HG03103 (cell line): ENCODE data around the gene ROR2.
"Not testable (repeated sequence)": the region's sequence is repeated elsewhere in the genome, so short reads cannot be mapped to it uniquely, and the experiment has no call there.

Experiments
- ATAC-seq: cut with Tn5 transposase; IDR thresholded peaks from one replicate; pipeline ENCODE4 v1.9.1; 2021; ENCODE audit warnings: low read depth; ENCODE audit not compliant: unreplicated experiment

Gene ROR2

GRCh38 chr9:91949946-91950664 is at the start of gene ROR2:
ROR2 (minus strand) TSS chr9:91950228.
- ATAC-seq = no peak

DNA sequence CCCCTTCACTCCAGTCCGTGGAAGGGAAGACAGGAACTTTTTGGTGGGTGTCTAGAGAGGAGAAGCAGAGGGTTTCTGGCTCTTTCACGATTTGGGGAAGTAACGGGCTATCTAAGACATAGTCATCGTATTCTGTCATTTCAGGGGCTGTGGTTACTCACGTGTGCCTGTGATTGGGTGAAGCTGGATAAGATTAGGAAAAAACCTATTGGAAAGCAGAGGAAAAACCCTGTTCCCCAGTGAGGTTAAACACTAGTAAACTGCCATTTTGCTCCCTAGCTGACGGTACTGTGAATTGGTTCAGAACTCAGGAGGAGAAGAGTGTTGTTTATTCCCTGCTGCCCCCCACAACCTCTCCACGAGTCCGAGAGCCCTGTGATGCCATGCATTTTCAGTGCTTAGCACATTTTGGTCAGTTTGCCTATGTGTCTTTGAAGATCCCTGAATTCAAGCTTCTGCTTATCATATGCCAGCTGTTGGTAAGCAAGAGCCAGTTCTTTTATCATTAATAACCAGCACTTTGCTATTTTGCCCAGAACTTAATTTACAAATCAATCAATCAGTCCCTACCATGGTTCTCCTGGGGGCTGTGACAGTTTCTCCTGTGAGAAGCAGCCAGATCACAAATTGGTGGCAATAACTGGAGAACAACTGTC is 45.1 kb upstream of the ROR2 start:
- ATAC-seq = no peak

DNA sequence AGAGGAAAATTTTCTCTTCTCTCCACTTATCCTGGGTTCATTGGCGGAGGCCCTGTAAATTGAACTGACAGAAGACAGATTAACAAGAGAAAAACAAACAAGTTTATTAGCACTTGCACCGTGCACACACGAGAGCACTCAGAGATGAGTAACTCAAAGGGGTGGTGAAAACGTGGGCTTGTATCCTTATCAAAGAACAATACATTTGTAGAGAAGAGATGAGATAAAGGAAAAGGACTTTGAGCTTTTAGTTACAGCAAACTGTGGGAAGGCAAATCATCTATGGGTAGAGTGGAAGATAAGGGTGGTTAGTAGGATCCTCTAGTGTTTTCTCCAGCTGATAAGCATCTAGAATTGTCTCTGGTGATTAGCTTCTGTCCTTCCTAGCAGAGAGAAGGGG is 44.4 kb upstream of the ROR2 start:
- no peak for ATAC-seq

DNA sequence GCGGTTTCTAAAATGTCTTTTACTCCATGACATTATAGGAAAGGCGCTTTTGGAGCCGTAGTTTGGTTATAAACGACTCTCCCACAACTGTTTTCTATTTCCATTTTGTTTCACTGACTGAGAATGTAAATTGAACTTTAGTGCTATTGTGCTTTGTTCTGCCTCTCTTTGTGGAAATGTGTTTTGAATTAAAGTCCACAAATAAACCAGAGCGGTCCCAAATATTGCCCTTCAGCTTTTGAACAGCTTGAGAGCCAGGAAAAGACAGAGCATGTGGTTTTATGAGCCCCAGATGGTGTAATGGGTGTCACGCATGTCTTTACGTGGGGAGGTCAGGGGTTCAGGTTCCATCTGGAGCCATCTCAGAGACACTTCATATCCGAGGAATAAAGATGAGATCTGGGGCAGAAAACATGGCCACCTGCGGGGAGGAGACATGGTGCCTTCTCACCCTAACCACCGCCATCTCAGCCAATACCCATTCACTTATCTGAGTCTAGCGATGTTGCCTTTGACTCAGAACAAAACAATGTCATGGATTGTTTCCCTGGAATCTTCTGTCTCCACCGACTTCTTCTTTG is 42.5 kb upstream of the ROR2 start:
- ATAC-seq = no peak

DNA sequence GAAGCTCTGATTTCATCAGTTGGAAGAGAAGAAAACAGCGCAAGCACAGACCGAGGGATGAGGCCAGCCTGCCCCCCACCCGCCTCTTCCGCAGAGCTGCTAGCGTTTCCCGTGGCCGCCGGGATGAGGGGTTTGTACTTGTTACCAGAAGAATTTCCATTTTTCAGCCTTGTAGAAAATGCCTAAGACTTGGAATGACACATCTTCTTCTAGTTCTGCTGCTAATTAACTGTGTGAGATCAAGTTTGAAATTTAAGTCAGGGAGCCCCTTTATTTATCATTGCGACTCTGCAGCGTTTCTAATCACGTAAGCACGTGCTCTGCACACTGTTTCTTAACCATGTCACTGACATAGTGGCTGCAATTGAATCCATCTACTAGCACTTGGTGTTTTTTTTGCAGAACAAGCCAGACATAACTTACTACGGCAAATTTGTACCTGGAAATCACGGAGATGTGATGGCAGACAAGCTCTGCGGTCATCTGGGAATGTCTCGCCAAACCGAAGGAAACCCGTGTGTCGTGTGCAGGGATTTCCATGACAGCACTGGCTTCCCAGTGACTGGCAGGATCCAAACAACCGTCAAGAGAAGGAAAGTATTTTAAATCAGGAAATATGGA is 41.8 kb upstream of the ROR2 start:
- ATAC-seq = no peak

DNA sequence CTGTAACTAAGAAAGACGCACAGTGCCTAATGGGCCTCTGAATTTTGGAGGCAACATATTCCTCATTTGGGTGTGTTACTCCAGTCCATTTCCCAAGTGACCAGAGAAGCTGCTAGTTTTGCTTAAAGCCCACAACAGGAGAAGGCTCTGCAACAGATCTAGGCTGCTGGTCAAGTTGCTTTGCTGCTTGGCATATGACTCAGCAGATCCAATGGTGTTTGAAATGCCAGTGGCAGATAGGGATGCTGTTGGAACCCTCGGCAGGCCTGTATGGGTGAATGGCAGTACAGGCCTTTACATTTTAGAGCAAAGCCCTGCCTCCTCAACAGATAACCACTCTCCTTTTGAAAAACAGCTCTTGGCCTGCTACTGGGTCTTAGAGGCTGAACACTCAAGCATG is 36.2 kb upstream of the ROR2 start:
- ATAC-seq = no peak

GRCh38 chr9:91985692-91986091 is 35.7 kb upstream of the ROR2 start:
- ATAC-seq = no peak

DNA sequence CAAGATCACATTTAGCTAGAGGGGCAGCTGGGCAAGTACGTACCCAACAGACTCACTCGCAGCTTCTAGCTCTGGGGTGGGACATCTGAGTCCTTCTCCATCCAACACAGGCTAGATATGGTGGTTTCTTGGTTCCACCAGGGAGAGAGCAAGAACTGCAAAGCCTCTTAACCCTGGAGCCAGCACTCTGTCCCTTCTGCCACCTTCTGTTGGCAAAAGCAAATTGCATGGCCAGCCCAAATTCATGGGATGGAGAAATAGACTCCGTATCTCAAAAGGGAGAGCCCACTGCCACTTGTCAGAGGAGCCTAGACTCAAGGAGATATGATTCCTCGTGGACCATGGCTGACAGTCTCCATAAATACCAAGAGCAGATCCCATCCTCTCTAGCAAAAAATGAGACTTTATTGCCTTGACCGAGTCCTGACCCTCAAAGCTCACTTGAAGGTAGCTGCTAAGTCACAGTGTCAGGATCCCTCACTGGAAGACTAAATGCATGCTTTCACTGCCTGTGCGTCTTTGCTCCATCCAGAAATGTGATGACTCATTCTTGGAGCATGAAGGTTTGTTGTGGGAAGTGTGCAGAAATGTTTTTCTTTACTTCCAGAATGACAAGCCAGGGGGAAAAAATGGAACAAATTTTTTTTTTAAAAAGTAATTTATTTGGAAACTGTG is 28.8 kb upstream of the ROR2 start:
- no peak for ATAC-seq

- ATAC-seq = not testable (repeated sequence)
Measured at GRCh38 chr9:91975254-91975653, 25.2 kb upstream of the ROR2 start.

DNA sequence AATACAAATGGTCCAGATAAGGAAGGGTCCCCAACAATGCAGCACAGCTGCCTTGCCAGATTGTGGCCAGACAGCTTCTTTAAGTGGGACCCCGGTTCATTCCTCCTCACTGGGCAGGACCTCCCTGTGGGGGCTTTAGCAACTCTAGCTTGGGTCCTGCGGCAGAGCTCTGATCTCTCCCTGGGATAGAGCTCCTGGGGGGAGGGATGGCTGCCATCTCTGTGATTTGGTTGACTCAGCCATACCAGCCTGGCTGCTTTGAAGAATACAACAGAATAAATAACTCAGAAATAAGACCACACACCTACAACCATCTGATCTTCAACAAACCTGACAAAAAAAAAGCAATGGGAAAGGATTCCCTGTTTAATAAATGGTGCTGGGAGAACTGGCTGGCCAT is 22.7 kb upstream of the ROR2 start:
- ATAC-seq = no peak

DNA sequence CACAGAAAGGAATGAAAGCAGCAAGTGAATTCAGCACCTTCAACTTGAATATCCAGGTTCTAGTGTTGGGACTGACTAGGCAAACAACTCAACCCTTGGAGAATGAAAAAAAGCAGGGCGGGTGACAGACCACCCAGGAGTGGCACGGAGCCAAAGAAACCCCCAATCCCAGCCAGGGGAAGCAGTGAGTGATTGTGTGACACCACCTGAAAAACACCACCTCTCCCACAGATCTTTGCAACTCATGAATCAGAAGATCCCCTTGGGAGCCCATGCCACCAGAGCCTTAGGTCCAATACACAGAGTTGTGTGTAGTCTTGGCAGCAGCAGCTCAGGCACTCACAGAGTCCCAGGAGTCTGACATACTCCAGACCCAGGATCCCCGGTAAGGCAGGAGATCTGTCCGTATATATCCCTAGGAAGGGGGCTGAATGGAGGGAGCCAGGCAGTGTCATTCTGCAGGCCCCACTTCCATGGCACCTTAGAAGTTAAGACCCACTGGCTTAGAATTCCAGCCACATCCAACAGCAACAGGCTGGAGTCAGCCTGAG is 22.1 kb upstream of the ROR2 start:
- no peak for ATAC-seq

DNA sequence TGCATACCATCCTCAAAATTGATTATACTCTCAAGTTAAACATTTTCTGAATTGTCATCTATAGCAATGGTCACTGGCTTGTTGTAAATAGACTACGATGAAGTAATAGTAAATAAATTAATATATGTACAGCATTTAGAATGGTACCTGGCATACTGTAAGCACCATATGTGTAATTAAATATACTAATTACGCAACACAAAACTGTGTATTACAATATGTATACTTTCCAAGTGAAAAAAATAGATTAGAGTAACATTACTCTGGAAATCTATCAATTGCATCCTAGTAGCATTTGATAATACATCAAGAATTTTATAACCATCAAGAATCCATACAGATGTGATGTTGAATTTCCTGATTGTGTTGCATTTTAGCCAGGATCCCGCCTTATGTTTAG is 17.2 kb upstream of the ROR2 start:
- no peak for ATAC-seq

- no peak for ATAC-seq
Measured at GRCh38 chr9:91966503-91966902, 16.5 kb upstream of the ROR2 start.

- ATAC-seq = no peak
Measured at GRCh38 chr9:91963711-91964240, 13.7 kb upstream of the ROR2 start.

DNA sequence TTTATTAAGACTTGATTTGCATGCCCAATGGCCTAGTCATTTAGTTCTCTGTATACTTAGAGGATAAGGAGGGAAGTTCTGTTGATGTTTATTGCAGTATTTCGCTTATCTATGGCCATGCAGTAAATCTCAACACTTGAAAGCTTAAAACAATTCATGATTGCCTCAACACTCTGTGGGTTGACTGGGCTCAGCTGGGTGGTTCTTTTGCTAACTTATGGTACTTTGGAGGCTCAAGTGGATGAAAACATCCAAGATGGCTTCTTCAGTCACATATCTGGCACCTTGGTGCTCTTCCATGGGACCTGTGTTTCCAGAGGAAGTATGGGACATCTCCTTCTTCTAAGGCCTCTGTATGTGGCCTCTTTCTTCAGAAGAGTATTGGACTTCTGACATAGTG is 10.3 kb upstream of the ROR2 start:
- no peak for ATAC-seq

GRCh38 chr9:91958174-91958573 is 8.1 kb upstream of the ROR2 start:
- no peak for ATAC-seq

DNA sequence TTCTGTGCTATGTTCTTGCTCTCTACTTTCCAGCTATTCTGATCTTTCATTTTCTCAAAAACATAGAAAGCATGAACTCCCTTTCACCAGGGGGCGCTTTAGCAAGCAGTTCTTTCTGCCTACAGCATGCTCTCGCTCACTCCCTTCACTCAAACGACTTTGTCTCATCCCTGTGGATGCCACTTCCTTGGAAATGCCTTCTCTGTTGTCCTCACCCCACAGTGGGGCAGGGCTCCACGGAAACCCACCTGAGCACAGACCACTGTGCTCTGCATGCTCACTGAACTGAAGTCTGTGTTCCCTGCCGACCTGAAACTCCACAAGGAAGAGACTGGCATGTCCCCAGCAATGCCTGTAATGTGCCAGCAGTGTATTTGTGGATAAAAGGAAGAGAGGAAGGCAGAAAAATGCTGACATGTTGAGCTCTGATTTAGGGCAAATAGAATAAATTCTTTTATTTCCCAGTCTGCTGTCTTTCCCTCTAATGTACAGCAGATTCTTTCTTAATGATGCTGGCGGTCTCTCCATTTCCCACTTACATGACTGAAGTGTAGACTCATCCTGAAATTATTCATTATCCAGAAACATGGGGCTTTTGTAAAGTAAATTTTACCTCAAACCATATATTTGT is 4.9 kb upstream of the ROR2 start:
- no peak for ATAC-seq

- no peak for ATAC-seq
Measured at GRCh38 chr9:91953718-91954117, 3.7 kb upstream of the ROR2 start.

DNA sequence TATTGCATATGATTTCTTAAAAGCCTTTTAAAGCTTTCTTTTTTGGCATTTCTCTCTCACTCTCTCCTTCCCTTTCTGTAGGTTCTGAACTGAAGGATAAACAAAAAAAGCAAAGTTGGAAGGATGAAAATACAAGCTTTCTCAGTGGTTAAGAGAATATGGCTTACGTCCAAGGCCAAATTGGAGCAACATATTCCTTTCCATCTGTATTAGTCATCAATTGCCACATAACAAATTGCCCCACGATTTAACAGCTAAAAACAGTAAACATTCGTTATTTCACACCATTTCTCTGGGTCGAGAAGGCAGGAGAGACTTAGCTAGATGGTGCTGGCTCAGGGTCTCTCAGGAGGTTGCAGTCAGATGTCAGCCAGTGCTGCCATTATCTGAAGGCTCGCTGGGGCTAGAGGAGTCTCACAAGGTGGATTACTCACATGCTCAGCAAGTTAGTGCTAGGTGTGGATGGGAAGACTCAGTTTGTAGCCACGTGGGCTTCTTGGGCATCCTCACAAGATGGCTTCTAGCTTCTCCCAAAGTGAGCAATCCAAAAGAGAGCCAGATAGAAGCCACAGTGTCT is 2.0 kb upstream of the ROR2 start:
- no peak for ATAC-seq
